ENCODE data around the gene NSUN5. TPM values are rescaled to one million over a fixed set of nuclear protein-coding genes. Genes with fewer than 3 reads are reported as not detected.
"Not testable (repeated sequence)": the region's sequence is repeated elsewhere in the genome, so short reads cannot be mapped to it uniquely, and the experiment has no call there.

NSUN5 gene
- total RNA-seq, 1 experiment from 2014 or later: 70.4 TPM

- H2AFZ ChIP-seq (ENCODE audit: low read depth, low read length, poor library complexity, severe bottlenecking); H3K36me3 ChIP-seq (ENCODE audit: control insufficient read depth in 1 of 2, insufficient read depth in 2 of 2, low read length in 2 of 2); POLR2A ChIA-PET; RAD21 ChIA-PET (ENCODE audit: low non-redundant PET in 1 of 2, low total read pairs in 2 of 2, uncharacterized antibody in 2 of 2, unreplicated experiment in 2 of 2); H3K9me2 ChIP-seq (ENCODE audit: insufficient read depth); H3K79me2 ChIP-seq (ENCODE audit: insufficient read depth, low read length); H3K4me3 ChIP-seq (replicated peaks in 1 of 2; ENCODE audit: low read depth in 1 of 2, low read length in 2 of 2); ATAC-seq; H3K9ac ChIP-seq (ENCODE audit: low read length); H4K20me1 ChIP-seq (ENCODE audit: insufficient read depth); H3K9me3 ChIP-seq (ENCODE audit: control insufficient read depth in 1 of 2, insufficient read depth in 1 of 2, low read depth in 1 of 2, low read length in 2 of 2); H3K4me2 ChIP-seq (ENCODE audit: low read length); DNase-seq (ENCODE audit: low read depth, low spot score); BruUV-seq (replicated peaks); H3K27ac ChIP-seq (ENCODE audit: low read depth, low read length); H3K27me3 ChIP-seq (ENCODE audit: insufficient read depth, low read length): not testable (repeated sequence)
- H3K4me1 ChIP-seq (ENCODE audit: control insufficient read depth in 1 of 2, insufficient read depth in 2 of 2, low read length in 2 of 2): peaks cover 0 to 11% of the 10 kb centered on the region in 2 experiments; a peak in 2 of 4 replicates
- CTCF ChIA-PET: interaction anchor here (1.5 kb wide), 1 partner anchor 17 kb away, joined by 5 read pairs; no protein-coding TSS in a partner anchor
- intact Hi-C loops (cut with micrococcal nuclease): loop anchor here (10.0 kb wide), 1 partner anchor 409 kb away; the partner anchor contains the start of gene ABHD11
These were observed 16.8 kb upstream of the NSUN5 start for GRCh38 chr7:73325424-73325823.

- peak overlapping the region in 1 of 2 experiments; percentile 11; a peak in 1 of 4 replicates for H3K4me3 ChIP-seq (replicated peaks in 1 of 2; ENCODE audit: low read depth in 1 of 2, low read length in 2 of 2)
- DNase-seq (ENCODE audit: low read depth, low spot score): peak; percentile 62
- intact Hi-C loops (cut with micrococcal nuclease): loop anchor here (1.0 to 10.0 kb wide), 2 partner anchors 127 to 411 kb away; partner anchors contain the start of gene ABHD11
These were observed 15.6 kb upstream of the NSUN5 start for GRCh38 chr7:73324081-73324845.

More at GRCh38 chr7:73324081-73324845, 15.6 kb upstream of the NSUN5 start:
- ChIA-PET CTCF (interaction anchor here (0.6 to 1.5 kb wide), 6 partner anchors 16 to 127 kb away, joined by 3 to 12 read pairs (median 3); no protein-coding TSS in a partner anchor), RAD21 (ENCODE audit: low non-redundant PET in 1 of 2, low total read pairs in 2 of 2, uncharacterized antibody in 2 of 2, unreplicated experiment in 2 of 2) (interaction anchor here in 1 of 2 experiments (1.0 kb wide), 1 partner anchor 127 kb away, joined by 3 read pairs; no protein-coding TSS in a partner anchor)
- Histone ChIP-seq H3K9ac (ENCODE audit: low read length) (0 out of 2 replicates have a peak overlapping the region, but pooled peaks have one; percentile 13), H3K4me1 (ENCODE audit: control insufficient read depth in 1 of 2, insufficient read depth in 2 of 2, low read length in 2 of 2) (peaks cover 0 to 11% of the 10 kb centered on the region in 2 experiments; a peak in 2 of 4 replicates), H3K4me2 (ENCODE audit: low read length) (peak overlapping the region; percentile 66), H2AFZ (ENCODE audit: low read depth, low read length, poor library complexity, severe bottlenecking) (peak overlapping the region; percentile 73)
- H3K27ac ChIP-seq (ENCODE audit: low read depth, low read length); POLR2A ChIA-PET; H3K79me2 ChIP-seq (ENCODE audit: insufficient read depth, low read length); H4K20me1 ChIP-seq (ENCODE audit: insufficient read depth); H3K27me3 ChIP-seq (ENCODE audit: insufficient read depth, low read length); H3K36me3 ChIP-seq (ENCODE audit: control insufficient read depth in 1 of 2, insufficient read depth in 2 of 2, low read length in 2 of 2); H3K9me2 ChIP-seq (ENCODE audit: insufficient read depth); H3K9me3 ChIP-seq (ENCODE audit: control insufficient read depth in 1 of 2, insufficient read depth in 1 of 2, low read depth in 1 of 2, low read length in 2 of 2); BruUV-seq (replicated peaks): not testable (repeated sequence)
- peak; percentile 74 for TF ChIP-seq RAD21 (IDR thresholded peaks at IDR 0.05; ENCODE audit: low read depth)
- 0 out of 2 replicates have a peak, but pooled peaks have one; percentile 36 for TF ChIP-seq MAX (IDR thresholded peaks at IDR 0.05)
- peak; percentile 50 to 59 (median 51); a peak in 5 of 6 replicates for TF ChIP-seq CTCF (IDR thresholded peaks at IDR 0.05 in 2 of 3, conservative IDR thresholded peaks at IDR 0.05 in 1 of 3; ENCODE audit: borderline replicate concordance in 1 of 3, insufficient read depth in 1 of 3, low read depth in 2 of 3, low read length in 2 of 3)
- ATAC-seq: peak; percentile 95

Measured in HCT116 (cell line).